Keratinocyte (primary cell): ENCODE measurements around the gene UBA3. TPM values are rescaled to one million over a fixed set of nuclear protein-coding genes. Genes with fewer than 3 reads are reported as not detected.

ENCODE experiments used
- DNase-seq: peaks from one replicate; pipeline ENCODE4 v3.0.0-alpha.2; 2011; ENCODE audit warnings: low read depth, missing footprints, low spot score
- FAIRE-seq: peaks from 2 replicates; lab custom pipeline; 2011; peaks lifted over from hg19 to GRCh38; lab: Jason Lieb, UNC
- H2AFZ ChIP-seq: 2 replicates; pipeline ENCODE4 v1.6.0; 2012; ENCODE audit warnings: low read length, control low read depth, inconsistent platforms; ENCODE audit not compliant: control insufficient read depth
- H3K27ac ChIP-seq: 2 replicates; pipeline ENCODE4 v1.5.1; 2011; ENCODE audit warnings: low read length; ENCODE audit not compliant: control insufficient read depth, insufficient read depth
- H3K27me3 ChIP-seq: 3 replicates; pipeline ENCODE4 v1.6.0; 2011; ENCODE audit warnings: low read length; ENCODE audit not compliant: control insufficient read depth, insufficient read depth; ENCODE audit errors: extremely low read depth
- H3K36me3 ChIP-seq, 2 experiments: 2 replicates in 1 of 2; 3 replicates in 1 of 2; pipeline ENCODE4 v1.5.1; 2011; ENCODE audit warnings: low read length in 2 of 2, mild to moderate bottlenecking in 1 of 2; ENCODE audit not compliant: control insufficient read depth in 2 of 2, insufficient read depth in 2 of 2; ENCODE audit errors: extremely low read depth in 1 of 2
- H3K4me1 ChIP-seq: 3 replicates; pipeline ENCODE4 v1.5.1; 2011; ENCODE audit warnings: low read length; ENCODE audit not compliant: control insufficient read depth, insufficient read depth; ENCODE audit errors: extremely low read depth
- H3K4me2 ChIP-seq: 3 replicates; pipeline ENCODE4 v1.6.0; 2011; ENCODE audit warnings: low read depth, low read length; ENCODE audit not compliant: control insufficient read depth, insufficient read depth; ENCODE audit errors: extremely low read depth
- H3K4me3 ChIP-seq, 3 experiments: fragments of 200-600 bp in 1 of 3; sonication (generic) in 1 of 3; 2 replicates in 2 of 3; 3 replicates in 1 of 3; pipeline ENCODE4 v1.5.1; 2011 to 2016; ENCODE audit warnings: low read length in 3 of 3, mild to moderate bottlenecking in 3 of 3, control low read depth in 2 of 3, inconsistent platforms in 1 of 3, low read depth in 1 of 3, mixed read lengths in 1 of 3, mixed run types in 1 of 3, moderate library complexity in 1 of 3; ENCODE audit not compliant: control insufficient read depth in 2 of 3, insufficient read depth in 2 of 3; ENCODE audit errors: extremely low read depth in 1 of 3
- H3K79me2 ChIP-seq: 2 replicates; pipeline ENCODE4 v1.6.0; 2012; ENCODE audit warnings: low read length; ENCODE audit not compliant: control insufficient read depth, insufficient read depth
- H3K9ac ChIP-seq: 3 replicates; pipeline ENCODE4 v1.6.0; 2011; ENCODE audit warnings: low read length; ENCODE audit not compliant: control insufficient read depth, insufficient read depth; ENCODE audit errors: extremely low read depth
- H3K9me1 ChIP-seq: 3 replicates; pipeline ENCODE4 v1.6.0; 2011; ENCODE audit warnings: low read length; ENCODE audit not compliant: control insufficient read depth, insufficient read depth; ENCODE audit errors: extremely low read depth
- H3K9me3 ChIP-seq: 2 replicates; pipeline ENCODE4 v1.5.1; 2012; ENCODE audit warnings: low read depth, low read length; ENCODE audit not compliant: control insufficient read depth
- H4K20me1 ChIP-seq: 3 replicates; pipeline ENCODE4 v1.6.0; 2011; ENCODE audit warnings: low read length; ENCODE audit not compliant: control insufficient read depth, insufficient read depth; ENCODE audit errors: extremely low read depth
- CTCF ChIP-seq, 3 experiments: IDR thresholded peaks in 1 of 3; conservative IDR thresholded peaks in 1 of 3; optimal IDR thresholded peaks in 1 of 3; 2 replicates in 2 of 3; 3 replicates in 1 of 3; pipeline versions ENCODE3 to v1.5.1; 2011; ENCODE audit warnings: low read length in 3 of 3, mild to moderate bottlenecking in 3 of 3, moderate library complexity in 2 of 3, control low read depth in 1 of 3, inconsistent platforms in 1 of 3; ENCODE audit not compliant: insufficient read depth in 2 of 3; ENCODE audit errors: extremely low read depth in 1 of 3
- EZH2 ChIP-seq: IDR thresholded peaks from one replicate; pipeline ENCODE4 v1.6.1; 2012; ENCODE audit warnings: inconsistent platforms, mild to moderate bottlenecking, low read length, moderate library complexity
- dilution Hi-C: fragments of 300-500 bp; cut with MboI; formaldehyde crosslinking; loops from one replicate; pipeline ENCODE4 v1.7.0; 2020; ENCODE audit warnings: low sequenced_read_pairs; ENCODE audit not compliant: extremely low pct_ligation_motif_present
- polyA plus RNA-seq, 5 experiments: library from polyadenylated mRNA; depleted of rRNA in 3 of 5; stranded (reverse) in 3 of 5; stranded (forward) in 1 of 5; unstranded in 1 of 5; fragments of >200 nt; gene quantifications; 1 replicate in 1 of 5; 2 replicates in 3 of 5; 3 replicates in 1 of 5; pipeline versions ENCODE4 v1.2.1 to v1.2.3, GENCODE V29; 2011 to 2012; ENCODE audit warnings: missing spikeins in 2 of 5, low read depth in 1 of 5, low replicate concordance in 1 of 5

Gene UBA3
- polyA plus RNA-seq, 1 donor (not counting 4 experiments of a cell fraction or from before 2014, with no cell fraction given): 125 TPM

- H3K79me2 ChIP-seq: peaks cover 35% of the 10 kb centered on the region
These were observed 1.6 kb upstream of the UBA3 start for GRCh38 chr3:69081583-69082262.

GRCh38 chr3:69079269-69080159, 651 bp downstream of the UBA3 start:
- no peak for FAIRE-seq
- peaks cover 31% of the 10 kb centered on the region for H3K79me2 ChIP-seq

More at GRCh38 chr3:69081583-69082262, 1.6 kb upstream of the UBA3 start:
- Histone ChIP-seq H3K36me3 (no peaks in the 10 kb centered on the region), H4K20me1 (no peaks in the 10 kb centered on the region), H3K4me1 (peaks cover 53% of the 10 kb centered on the region), H3K9me1 (no peaks in the 10 kb centered on the region), H3K9ac (peak overlapping the region; percentile 10), H3K9me3 (no peaks in the 10 kb centered on the region), H3K27me3 (no peaks in the 10 kb centered on the region), H3K4me2 (peak overlapping the region; percentile 62), H2AFZ (peak overlapping the region; percentile 70), H3K4me3 (no peak overlapping the region), H3K27ac (peak overlapping the region; percentile 94)
- dilution Hi-C loops: no loop called here
- FAIRE-seq (peak; percentile 84), DNase-seq (no peak)
- TF ChIP-seq CTCF (optimal IDR thresholded peaks at IDR 0.05 in 1 of 3, IDR thresholded peaks at IDR 0.05 in 1 of 3, conservative IDR thresholded peaks at IDR 0.05 in 1 of 3; ENCODE audit: extremely low read depth in 1 of 3, insufficient read depth in 2 of 3, low read length in 3 of 3) (no peak), EZH2 (no peak)

More at GRCh38 chr3:69079269-69080159, 651 bp downstream of the UBA3 start:
- Histone ChIP-seq H3K27ac (peak overlapping the region; percentile 68), H3K9ac (peak overlapping the region; percentile 89), H3K4me3 (peak overlapping the region; percentile 72 to 96 (median 90)), H3K9me1 (no peaks in the 10 kb centered on the region), H3K36me3 (no peaks in the 10 kb centered on the region), H4K20me1 (no peaks in the 10 kb centered on the region), H3K9me3 (no peaks in the 10 kb centered on the region), H3K4me1 (peaks cover 42% of the 10 kb centered on the region), H3K4me2 (peak overlapping the region; percentile 86), H2AFZ (peak overlapping the region; percentile 53), H3K27me3 (no peaks in the 10 kb centered on the region)
- no peak for DNase-seq
- dilution Hi-C loops: no loop called here
- TF ChIP-seq CTCF (optimal IDR thresholded peaks at IDR 0.05 in 1 of 3, IDR thresholded peaks at IDR 0.05 in 1 of 3, conservative IDR thresholded peaks at IDR 0.05 in 1 of 3; ENCODE audit: extremely low read depth in 1 of 3, insufficient read depth in 2 of 3, low read length in 3 of 3) (no peak), EZH2 (no peak)
